GM18951 (cell line): Measurements from ENCODE around the gene PACS1.
"Not testable (repeated sequence)": the region's sequence is repeated elsewhere in the genome, so short reads cannot be mapped to it uniquely, and the experiment has no call there.

Source experiments
- POLR2A ChIP-seq: IDR thresholded peaks from 4 replicates; pipeline ENCODE4 v1.6.1; 2011; ENCODE audit warnings: mild to moderate bottlenecking; ENCODE audit not compliant: insufficient read length, insufficient read depth; ENCODE audit errors: extremely low read depth
- in situ Hi-C: fragments of 300-500 bp; cut with MboI; formaldehyde crosslinking; loops from one replicate; pipeline ENCODE4 v1.12.0; 2022; ENCODE audit warnings: low sequenced_read_pairs, mixed read lengths, inconsistent platforms; ENCODE audit not compliant: unreplicated experiment

PACS1 gene

DNA sequence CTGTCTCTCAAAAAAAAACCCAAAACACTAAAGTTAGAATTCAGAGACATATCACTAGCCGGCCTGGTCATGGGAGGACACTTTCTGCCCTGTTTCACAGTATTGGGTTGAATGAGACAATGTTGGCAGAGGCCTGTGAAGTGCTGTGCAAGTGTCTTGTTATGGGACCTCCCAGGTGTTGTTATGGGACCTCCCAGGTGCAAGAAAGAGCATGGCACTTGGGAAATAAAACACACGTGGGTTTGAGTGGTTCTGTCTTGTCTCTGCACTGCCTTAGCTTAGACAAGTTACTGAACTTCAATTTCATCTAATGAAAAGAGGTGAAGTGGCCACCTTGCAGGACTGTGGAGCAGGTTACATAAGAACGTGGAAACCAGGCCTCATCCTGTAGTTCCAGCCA lies 169.4 kb downstream of the PACS1 start:
- in situ Hi-C loops, result no loop called here
- no peak for TF ChIP-seq POLR2A

DNA sequence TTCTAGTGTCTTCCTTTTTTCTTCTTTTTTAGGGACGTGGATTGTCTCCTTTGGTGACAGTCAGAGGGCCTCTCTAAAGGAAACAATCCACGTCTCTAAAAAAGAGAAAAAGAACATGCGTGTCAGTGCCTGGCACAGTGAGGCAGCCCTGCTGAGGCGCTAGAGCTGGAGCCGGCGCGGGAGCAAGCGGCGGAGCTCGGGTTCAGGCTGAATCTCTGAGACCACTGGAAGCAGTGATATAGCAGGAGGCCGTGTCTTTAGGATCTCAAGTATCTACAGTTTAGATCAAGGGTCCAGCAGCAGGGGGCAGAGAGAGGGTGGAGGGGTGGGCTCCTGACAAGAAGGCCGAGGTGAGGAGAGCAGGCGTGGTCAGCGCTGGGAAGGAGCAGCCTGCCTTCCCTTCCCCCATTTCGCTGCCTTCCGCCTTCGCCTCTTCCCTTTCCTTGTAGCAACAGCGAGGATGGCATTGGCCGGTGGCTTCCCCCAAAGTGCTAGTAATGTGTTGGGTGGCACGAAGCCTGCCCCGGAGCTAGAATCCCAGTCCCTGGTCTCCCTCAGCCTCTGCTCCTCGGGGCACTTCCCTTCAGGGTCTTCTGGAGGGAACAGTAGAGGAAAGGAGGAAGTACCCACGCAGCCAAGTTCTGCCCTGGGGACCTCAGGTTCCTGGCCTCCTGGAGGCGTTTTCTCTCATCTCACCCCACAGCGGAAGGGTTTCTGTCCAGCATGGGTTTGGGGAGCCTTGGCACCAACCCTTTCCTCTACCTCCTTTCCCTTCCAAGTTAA lies 170.1 kb downstream of the PACS1 start:
- TF ChIP-seq POLR2A, result no peak
- in situ Hi-C loops, result no loop called here

DNA sequence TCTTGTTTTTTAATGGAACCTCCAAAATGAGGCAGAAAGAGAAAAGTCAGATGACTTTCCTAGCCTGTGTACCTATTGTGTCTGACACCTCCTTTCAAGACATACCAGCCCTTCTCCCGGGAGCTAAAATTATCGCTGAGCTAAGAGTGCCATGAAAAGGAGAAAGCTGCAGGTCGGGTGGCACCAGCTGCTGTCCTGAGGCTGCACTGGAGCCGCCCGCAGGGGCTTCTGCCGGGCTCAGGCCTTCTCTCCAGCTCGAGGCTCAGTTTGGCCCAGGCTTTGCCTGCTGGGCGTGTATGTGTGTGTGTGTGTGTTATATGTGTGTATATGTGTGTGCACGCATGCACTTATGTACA lies 170.7 kb downstream of the PACS1 start:
- no peak for TF ChIP-seq POLR2A
- in situ Hi-C loops, result no loop called here

DNA sequence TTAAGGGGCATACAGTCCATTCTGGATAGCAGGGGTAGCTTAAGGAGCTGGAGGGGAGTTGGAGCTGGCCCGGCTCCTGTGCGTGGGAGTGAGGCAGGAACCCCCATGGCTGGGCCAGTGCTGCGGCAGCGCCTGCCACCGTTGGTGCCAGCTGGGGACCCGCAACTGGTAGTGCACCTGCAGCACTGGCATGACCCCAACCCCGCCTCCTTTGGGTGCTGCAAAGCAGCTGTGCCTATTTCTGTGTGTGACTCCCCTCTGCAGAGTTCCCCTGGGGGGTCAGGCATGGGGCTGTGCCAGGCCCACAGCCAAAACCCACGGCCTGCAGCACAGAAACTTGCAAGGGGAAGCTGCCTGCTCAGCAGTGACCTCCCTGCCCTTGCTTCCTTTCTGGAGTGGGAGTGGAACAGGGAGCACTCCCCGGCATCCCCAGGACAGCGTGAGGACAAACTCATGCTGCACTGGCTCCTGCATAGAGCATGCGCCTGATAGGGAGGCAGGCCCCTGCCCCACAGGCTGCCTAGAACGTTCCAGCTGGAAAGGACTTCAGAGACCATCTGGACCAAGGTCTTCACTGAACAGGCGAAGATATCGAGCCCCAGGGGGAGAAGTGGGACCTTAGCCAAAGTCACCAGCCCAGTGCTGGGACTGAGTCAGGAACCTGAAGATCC lies 172.2 kb downstream of the PACS1 start:
- in situ Hi-C loops, result no loop called here
- TF ChIP-seq POLR2A, result no peak

DNA sequence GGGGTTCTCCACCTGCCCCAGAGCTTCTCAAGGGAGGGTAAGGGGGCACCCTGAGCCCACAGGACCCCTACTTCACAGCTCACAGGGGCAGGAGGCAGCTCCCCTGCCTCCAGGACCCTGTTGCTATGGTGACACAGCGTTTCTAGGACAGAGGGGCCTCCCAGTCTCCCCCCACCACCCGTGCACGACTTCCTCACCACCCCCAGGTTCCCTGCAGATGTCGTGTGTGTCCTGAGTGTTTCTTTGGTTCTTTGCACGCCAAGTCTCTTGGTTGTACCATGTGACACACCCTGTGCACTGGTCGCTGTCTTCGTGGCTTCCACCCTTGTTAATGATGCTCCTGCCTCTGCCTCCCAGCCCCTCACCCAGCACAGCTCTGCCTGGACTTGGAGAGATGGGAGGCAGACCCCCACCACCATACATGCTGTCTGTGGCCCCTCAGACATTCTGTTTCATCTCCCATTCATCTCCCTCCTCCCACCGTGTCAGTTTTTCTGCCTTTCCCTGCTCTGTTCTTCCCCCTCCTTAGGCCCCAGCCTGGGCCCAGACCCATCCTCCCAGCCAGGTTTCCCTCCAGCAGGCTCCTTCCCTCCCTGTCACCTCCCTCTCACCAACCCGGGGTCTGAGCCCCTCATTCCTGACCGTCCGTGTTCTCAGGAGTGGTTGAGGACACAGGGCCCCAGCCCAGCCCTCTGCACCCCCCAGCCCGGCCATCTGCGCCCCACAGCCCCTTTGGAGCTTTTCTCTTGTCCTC lies 173.9 kb downstream of the PACS1 start:
- in situ Hi-C loops, result no loop called here
- TF ChIP-seq POLR2A, result no peak

DNA sequence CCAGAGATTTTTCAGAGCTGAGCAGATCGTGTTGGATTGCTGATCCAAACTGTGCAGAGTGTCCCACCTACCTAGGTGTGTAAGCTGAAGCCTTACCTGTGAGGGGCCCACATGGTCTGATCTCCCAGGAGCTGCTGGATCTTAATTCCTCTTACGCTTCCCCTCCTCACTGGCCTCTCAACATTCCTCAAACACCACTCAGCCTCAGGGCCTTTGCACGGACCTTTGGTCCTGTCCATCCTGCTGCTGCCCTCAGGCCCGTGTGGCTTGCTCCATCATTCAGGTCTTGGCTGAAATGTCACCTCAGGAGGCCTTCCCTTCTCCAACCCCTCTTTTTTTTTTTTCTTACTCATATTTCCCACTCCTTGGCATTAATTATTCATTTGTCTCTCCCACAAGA lies 177.2 kb downstream of the PACS1 start:
- no peak for TF ChIP-seq POLR2A
- in situ Hi-C loops, result no loop called here

DNA sequence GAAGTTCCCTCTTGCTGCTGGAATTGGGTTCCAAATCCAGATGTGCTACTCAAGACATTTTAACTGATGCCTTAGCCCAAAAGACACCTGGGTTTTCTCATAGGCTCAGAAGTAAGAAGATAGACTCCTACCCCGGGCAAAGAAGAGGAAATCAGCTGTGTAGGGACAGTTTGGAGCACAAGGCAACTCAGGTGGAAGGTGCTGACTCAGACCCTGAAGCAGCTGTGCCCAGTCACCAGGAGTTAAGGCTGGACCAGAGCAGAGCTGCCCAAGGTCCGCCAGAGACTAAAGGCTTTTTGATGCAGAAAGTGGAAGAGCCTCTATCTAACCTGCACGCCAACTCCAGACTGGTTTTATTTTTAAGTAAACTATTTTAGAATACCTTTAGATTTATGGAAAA lies 177.7 kb downstream of the PACS1 start:
- no peak for TF ChIP-seq POLR2A
- in situ Hi-C loops, result no loop called here

DNA sequence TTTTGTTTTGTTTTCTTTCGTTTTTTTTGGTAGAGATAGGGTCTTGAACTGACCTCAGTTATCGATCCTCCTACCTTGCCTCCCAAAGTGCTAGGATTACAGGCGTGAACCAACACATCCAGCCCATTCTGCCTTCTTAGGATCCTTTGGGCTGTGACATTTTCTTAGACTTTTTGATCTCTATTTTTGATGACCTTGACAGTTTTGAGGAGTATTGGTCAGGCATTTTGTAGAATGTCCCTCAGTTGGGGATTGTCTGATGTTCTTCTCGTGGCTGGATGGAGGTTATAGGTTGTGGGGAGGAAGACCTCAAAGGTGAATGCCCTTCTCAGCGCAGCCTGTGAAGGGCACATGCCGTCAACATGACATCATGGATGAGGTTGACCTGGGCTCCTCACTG lies 178.8 kb downstream of the PACS1 start:
- TF ChIP-seq POLR2A, result no peak
- in situ Hi-C loops, result no loop called here

DNA sequence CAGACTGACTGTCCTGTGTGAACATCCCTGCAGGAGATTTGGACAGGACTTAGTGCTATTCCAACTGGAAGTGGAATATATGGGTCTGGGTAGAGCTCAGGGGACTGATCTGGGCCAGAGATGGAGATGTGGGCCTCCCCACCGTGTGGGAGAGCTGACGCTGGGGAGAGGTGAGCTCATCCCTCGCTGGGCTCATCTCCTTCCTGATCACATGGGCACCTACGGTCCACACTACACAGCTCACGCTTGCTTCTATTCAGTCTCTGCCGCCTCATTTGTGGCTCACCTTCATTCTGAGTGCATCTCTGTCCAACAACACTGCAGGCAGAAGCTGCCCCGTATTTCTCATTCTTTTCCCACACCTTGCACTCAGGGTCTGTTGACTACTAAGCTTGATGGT lies 181.7 kb downstream of the PACS1 start:
- in situ Hi-C loops, result no loop called here
- TF ChIP-seq POLR2A, result no peak

DNA sequence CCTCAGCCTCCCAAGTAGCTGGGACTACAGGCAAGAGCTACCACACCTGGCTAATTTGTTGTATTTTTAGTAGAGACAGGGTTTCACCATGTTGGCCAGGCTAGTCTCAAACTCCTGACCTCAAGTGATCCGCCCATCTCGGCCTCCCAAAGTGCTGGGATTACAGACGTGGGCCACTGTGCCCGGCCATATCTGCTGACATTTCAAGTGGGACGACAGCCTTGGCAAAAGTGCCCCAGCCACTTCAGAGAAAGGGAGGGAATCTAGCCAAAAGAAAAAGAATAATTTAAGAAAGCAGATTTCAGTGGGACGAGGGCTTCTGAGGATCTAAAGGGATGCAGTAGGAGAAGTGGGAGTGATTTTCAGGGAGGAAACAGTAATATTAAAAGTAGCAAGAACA lies 183.0 kb downstream of the PACS1 start:
- in situ Hi-C loops, result not testable (repeated sequence)

DNA sequence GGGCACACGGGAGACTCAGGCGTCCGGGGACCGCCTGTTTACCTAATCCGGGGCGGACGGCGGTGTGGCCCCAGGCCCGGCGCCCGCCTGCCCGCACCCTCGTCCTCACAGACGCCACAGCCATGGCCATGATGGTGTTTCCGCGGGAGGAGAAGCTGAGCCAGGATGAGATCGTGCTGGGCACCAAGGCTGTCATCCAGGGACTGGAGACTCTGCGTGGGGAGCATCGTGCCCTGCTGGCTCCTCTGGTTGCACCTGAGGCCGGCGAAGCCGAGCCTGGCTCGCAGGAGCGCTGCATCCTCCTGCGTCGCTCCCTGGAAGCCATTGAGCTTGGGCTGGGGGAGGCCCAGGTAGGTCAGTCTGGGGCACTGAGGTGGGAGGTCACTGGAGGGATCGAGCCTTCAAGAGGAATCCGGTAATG lies 188.4 kb downstream of the PACS1 start:
- in situ Hi-C loops, result no loop called here

DNA sequence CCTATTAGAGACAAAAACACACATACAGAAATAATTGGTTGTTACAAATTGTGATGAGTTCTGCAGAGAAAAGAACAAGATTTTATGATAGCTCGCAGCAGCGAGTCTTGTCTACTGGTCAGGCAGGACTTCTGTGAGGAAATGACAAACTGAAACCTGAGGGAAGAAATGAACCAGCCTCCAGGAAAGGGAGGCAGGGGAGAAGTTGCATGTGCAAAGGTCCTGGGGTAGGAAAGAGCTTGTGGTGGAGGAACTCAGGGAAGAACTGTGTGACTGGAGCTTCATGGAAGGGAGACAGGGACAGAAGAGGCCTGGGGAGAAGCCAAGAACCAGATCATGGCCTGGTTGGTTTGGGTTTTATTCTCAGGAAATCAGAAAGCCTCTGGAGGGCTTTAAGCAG lies 189.2 kb downstream of the PACS1 start:
- in situ Hi-C loops, result no loop called here
- no peak for TF ChIP-seq POLR2A

More for the DNA sequence above, 188.4 kb downstream of the PACS1 start:
- TF ChIP-seq POLR2A, result no peak

DNA sequence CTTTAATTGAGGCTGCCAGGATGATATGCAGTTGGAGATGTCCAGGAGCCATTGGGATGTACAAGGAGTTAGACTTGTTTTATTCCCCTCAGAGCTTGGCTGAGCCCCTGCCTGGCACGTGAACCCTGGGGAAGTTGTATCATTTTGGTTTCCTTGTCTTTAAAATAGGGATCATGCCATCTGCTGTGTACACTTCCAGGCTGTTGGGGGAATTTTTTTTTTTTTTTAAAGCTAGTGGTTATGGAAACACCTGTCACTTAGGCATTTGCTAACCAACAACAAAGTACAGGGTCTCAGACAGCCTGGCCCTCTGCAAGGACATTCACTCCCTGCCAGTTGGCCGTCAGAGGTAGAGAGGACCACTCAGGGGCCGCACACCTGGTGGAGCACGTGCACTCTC lies 189.9 kb downstream of the PACS1 start:
- in situ Hi-C loops, result no loop called here
- no peak for TF ChIP-seq POLR2A

DNA sequence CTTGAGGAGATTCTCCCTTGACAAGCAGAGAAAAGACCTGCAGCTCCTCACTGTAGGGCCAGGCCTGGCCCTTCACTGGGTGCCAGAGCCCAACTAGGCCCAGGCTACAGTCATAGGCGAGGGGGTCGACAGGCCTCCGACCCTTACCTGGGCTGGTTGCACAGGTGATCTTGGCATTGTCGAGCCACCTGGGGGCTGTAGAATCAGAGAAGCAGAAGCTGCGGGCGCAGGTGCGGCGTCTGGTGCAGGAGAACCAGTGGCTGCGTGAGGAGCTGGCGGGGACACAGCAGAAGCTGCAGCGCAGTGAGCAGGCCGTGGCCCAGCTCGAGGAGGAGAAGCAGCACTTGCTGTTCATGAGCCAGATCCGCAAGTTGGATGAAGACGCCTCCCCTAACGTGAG lies 191.5 kb downstream of the PACS1 start:
- in situ Hi-C loops, result no loop called here
- TF ChIP-seq POLR2A, result no peak
